OCI-LY3 (cell line): ENCODE results near the gene NARS2.

Experiments
- EZH2phosphoT487 ChIP-seq: fragments of 200-600 bp; shearing (Covaris generic); IDR thresholded peaks from 2 replicates; pipeline ENCODE4 v1.6.1; 2018; ENCODE audit warnings: antibody characterized with exemption, mixed run types, low read depth
- TF ChIP-seq, protein P1 (sequence below): fragments of 200-600, 300-600 bp; sonication (generic); IDR thresholded peaks from 2 replicates; pipeline ENCODE4 v1.5.1; 2014; ENCODE audit warnings: antibody characterized with exemption, low read length, low read depth

DNA sequence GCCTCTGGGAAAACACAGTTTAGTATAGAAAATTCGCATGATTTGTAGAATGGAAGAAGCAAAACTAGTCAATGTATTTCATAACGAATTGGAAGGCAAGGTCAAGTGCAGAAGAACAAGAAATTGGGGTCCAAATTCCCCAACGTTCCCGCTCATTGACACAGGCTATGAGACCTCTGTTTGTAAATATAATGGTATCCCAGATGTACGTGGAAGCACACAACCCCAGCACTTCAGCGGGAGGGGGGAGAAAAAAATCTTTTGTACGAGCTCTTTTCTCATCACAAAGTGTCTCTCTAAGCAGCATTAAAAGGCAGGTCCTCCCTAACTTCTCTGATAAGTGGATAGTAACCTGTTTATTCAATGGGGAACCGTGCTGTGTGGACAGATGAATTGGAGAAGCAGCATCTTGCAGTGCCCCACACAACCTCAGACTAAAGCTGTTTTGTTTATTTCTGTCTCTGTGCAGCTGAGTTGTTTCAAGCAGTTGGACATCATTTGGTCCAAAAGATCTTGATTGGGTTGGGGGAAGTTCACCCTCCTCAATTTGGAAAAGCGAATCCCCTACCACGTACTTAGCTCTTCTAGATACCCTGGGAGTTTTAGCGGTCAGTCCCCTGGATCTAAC, 156.0 kb downstream of the NARS2 start:
- TF ChIP-seq, protein P1, sequence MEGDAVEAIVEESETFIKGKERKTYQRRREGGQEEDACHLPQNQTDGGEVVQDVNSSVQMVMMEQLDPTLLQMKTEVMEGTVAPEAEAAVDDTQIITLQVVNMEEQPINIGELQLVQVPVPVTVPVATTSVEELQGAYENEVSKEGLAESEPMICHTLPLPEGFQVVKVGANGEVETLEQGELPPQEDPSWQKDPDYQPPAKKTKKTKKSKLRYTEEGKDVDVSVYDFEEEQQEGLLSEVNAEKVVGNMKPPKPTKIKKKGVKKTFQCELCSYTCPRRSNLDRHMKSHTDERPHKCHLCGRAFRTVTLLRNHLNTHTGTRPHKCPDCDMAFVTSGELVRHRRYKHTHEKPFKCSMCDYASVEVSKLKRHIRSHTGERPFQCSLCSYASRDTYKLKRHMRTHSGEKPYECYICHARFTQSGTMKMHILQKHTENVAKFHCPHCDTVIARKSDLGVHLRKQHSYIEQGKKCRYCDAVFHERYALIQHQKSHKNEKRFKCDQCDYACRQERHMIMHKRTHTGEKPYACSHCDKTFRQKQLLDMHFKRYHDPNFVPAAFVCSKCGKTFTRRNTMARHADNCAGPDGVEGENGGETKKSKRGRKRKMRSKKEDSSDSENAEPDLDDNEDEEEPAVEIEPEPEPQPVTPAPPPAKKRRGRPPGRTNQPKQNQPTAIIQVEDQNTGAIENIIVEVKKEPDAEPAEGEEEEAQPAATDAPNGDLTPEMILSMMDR, result no peak
- no peak for TF ChIP-seq EZH2phosphoT487
